NCI-H1436 treated with DMSO at 0.1 percent for 48 hours (cell line): ENCODE measurements around the gene ASXL1.
"Not testable (repeated sequence)": the region's sequence is repeated elsewhere in the genome, so short reads cannot be mapped to it uniquely, and the experiment has no call there.

Source experiments
- DNase-seq: peaks from one replicate; lab custom pipeline; 2025; lab: John Stamatoyannopoulos, UW

ASXL1 gene

GRCh38 chr20:32454164-32455145 is 96.3 kb downstream of the ASXL1 start:
- no peak for DNase-seq

GRCh38 chr20:32455171-32455900 is 97.2 kb downstream of the ASXL1 start:
- DNase-seq = no peak

- DNase-seq = no peak
These were observed 98.0 kb downstream of the ASXL1 start for GRCh38 chr20:32455901-32456701.

GRCh38 chr20:32456869-32457478 is 98.8 kb downstream of the ASXL1 start:
- DNase-seq = no peak

GRCh38 chr20:32457479-32457986 is 99.4 kb downstream of the ASXL1 start:
- no peak for DNase-seq

GRCh38 chr20:32458061-32458836 is 100.1 kb downstream of the ASXL1 start:
- DNase-seq = no peak

GRCh38 chr20:32458837-32459220 is 100.7 kb downstream of the ASXL1 start:
- no peak for DNase-seq

- DNase-seq = no peak
These were observed 102.1 kb downstream of the ASXL1 start for GRCh38 chr20:32460231-32460630.

GRCh38 chr20:32460683-32461320 is 102.7 kb downstream of the ASXL1 start:
- DNase-seq = no peak

GRCh38 chr20:32461836-32462600 is 103.9 kb downstream of the ASXL1 start:
- DNase-seq = no peak

- no peak for DNase-seq
These were observed 104.9 kb downstream of the ASXL1 start for GRCh38 chr20:32462900-32463641.

- no peak for DNase-seq
These were observed 105.7 kb downstream of the ASXL1 start for GRCh38 chr20:32463642-32464400.

GRCh38 chr20:32464401-32465091 is 106.4 kb downstream of the ASXL1 start:
- no peak for DNase-seq

- DNase-seq = no peak
These were observed 107.2 kb downstream of the ASXL1 start for GRCh38 chr20:32465092-32465900.

- DNase-seq = not testable (repeated sequence)
These were observed 108.0 kb downstream of the ASXL1 start for GRCh38 chr20:32465901-32466675.
